GM12872 (cell line): ENCODE data around the gene FAM187B.

Experiments
- CTCF ChIP-seq: IDR thresholded peaks from 3 replicates; pipeline ENCODE4 v1.5.1; 2011; ENCODE audit warnings: low read depth, mild to moderate bottlenecking, low read length, moderate library complexity; ENCODE audit not compliant: insufficient read depth

FAM187B gene

GRCh38 chr19:35249146-35249847 lies 20.8 kb upstream of the FAM187B start:
- TF ChIP-seq CTCF = no peak

- TF ChIP-seq CTCF = no peak
These were observed 20.0 kb upstream of the FAM187B start, which contains the start of gene LSR for GRCh38 chr19:35248310-35249145. TSS of gene LSR (plus strand) at chr19:35249002. CDS start at chr19:35249023, 21 bp downstream.

GRCh38 chr19:35247526-35248309 lies 19.2 kb upstream of the FAM187B start:
- peak; percentile 75 for TF ChIP-seq CTCF

- no peak for TF ChIP-seq CTCF
These were observed 18.0 kb upstream of the FAM187B start for GRCh38 chr19:35246466-35247092.

GRCh38 chr19:35241417-35241816 lies 12.9 kb upstream of the FAM187B start:
- no peak for TF ChIP-seq CTCF

GRCh38 chr19:35240327-35240726 lies 11.8 kb upstream of the FAM187B start:
- no peak for TF ChIP-seq CTCF
